NCI-H2107 (cell line): Measurements from ENCODE around the gene VEZT.
"Not testable (repeated sequence)": the region's sequence is repeated elsewhere in the genome, so short reads cannot be mapped to it uniquely, and the experiment has no call there.

ENCODE experiments used
- DNase-seq: peaks from one replicate; lab custom pipeline; 2025; lab: John Stamatoyannopoulos, UW

Gene VEZT

GRCh38 chr12:95217377-95218149 is at the start of gene VEZT, which contains the start of gene FGD6:
TSS of gene VEZT (plus strand) at chr12:95217807. CDS start at chr12:95217851, 44 bp downstream.
TSS of gene FGD6 (minus strand) at chr12:95217467. CDS start at chr12:95217240, 227 bp downstream.
- peak; percentile 97 for DNase-seq

DNA sequence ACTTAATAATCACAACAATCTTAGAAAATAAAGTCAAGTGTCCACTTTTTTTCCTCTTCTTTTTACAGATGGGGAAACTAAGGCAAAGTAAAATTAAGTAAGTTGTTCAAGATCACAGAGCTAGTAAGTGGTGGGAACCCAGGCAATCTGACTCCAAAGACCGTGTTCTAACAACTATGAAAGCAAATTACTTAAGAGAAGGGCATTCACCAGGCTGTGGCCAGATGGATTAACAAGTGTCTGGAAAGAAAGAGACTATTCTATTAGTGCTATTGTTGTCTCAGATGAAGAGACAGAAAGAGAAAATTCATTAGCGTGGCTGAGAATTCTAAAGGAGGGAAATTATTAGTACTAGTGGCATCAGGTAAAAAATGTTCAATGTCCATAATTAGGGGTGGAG is 48.9 kb upstream of the VEZT start:
- DNase-seq: no peak

GRCh38 chr12:95169368-95169767 is 48.2 kb upstream of the VEZT start:
- DNase-seq: no peak

GRCh38 chr12:95173392-95174251 is 44.0 kb upstream of the VEZT start:
- DNase-seq: no peak

GRCh38 chr12:95177201-95177768 is 40.3 kb upstream of the VEZT start:
- DNase-seq: no peak

- DNase-seq: no peak
These were observed 39.5 kb upstream of the VEZT start for GRCh38 chr12:95178136-95178535.

GRCh38 chr12:95179011-95179410 is 38.6 kb upstream of the VEZT start:
- no peak for DNase-seq

DNA sequence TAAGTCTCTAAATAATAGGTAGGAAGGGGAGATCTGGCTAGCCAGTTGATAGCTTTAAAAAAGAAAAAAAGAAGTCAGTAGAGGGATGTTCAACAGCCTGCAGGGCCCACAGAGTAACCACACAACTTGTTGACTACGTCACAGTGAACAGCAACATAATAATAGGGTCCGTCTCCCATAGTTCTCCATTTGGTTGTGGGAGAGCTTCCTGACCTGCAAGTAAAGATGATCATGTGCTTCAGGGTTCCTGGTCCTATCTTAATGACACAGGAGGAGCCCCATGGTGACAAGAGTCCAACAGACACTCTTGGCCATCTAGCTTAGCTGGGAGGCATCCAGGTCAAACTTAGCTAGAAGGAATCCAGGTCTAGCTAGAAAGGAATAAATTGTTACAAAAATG is 36.5 kb upstream of the VEZT start:
- no peak for DNase-seq

DNA sequence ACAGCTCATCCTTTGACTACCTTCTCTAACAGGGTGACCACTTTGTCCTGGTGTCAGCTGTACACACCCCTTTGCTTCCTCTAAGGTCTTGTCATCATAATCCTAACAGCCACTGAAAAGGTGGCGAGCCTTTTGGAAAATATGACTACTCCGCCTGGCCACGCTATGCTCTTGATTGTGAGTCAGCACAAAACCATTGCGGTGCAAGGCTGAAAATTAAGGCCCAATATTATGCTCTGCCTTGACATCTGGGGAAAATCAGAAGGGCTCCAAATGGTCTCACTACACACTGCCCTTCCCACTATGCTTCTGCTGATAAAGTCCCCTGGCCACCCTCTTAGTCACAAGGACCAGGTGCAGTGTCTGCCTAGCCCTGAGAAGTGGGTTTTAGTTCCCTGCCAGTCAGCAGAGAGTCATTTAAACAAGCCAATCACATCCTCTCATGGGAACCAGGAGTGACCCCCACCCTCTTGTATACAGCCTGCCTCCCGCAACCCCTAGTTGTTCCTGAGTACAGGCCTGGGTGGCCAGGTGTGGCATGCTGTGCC is 34.7 kb upstream of the VEZT start:
- DNase-seq: no peak

GRCh38 chr12:95184121-95184520 is 33.5 kb upstream of the VEZT start:
- DNase-seq: no peak

GRCh38 chr12:95185072-95185471 is 32.5 kb upstream of the VEZT start:
- no peak for DNase-seq

- no peak for DNase-seq
These were observed 31.8 kb upstream of the VEZT start for GRCh38 chr12:95185854-95186253.

DNA sequence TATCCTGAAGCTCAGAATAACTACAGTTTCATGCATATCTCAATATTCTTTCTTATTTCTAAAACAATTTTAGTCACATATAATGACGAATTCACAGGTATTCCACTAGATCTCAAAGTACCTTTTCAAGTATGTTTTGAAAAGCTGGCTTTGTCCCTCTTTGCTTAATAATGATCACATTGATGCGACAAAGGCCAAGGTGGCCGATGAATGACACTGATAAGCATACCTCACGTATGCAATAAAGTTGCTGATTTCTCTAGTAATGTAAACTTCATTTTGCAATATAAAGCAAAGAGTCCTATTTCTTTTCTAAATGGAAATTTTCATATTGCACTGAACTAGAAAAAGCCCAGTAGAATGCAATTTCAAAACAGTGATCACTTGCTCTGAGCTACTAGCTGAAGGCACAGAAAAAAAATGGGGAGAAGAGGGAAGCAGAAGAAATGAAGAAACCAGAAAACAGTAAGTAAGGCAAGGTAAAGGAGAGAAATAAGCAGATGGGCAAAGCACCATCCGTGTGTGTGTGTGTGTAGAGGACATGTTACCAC is 29.7 kb upstream of the VEZT start:
- DNase-seq: no peak

GRCh38 chr12:95191060-95191696 is 26.4 kb upstream of the VEZT start:
- DNase-seq: no peak

DNA sequence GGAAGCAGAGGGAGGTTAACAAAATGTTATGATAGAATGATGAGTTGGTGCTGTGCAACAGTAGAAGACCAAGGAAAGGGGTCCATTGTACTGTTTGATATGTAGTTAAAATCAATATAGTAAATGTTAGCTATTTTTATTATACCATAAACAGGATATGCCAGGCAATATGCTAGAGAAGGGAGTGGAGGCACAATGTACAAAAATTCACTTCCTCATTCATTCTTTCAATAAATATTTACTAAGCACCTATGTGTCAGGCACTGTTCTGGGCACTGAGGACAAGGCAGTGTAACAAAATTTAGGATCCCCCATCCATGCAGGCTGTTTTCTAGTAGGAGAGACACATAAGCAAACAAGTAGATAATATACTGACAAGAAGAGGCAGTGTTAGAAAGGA is 25.3 kb upstream of the VEZT start:
- DNase-seq: no peak

DNA sequence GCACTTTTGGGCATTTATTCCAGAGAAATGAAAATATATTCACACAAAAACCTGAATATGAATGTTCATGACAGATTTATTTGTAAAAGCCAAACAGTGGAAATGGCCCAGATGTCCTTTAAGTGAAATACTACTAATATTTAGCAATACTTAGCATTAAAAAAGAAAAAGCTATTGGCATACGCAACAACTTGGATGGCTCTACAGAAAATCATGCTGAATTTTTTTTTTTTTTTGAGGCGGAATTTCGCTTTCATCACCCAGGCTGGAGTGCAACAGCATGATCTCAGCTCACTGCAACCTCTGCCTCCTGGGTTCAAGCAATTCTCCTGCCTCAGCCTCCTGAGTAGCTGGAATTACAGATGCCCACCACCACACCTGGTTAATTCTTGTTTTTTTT is 24.5 kb upstream of the VEZT start:
- DNase-seq: no peak

GRCh38 chr12:95195122-95195521 is 22.5 kb upstream of the VEZT start:
- DNase-seq: no peak

DNA sequence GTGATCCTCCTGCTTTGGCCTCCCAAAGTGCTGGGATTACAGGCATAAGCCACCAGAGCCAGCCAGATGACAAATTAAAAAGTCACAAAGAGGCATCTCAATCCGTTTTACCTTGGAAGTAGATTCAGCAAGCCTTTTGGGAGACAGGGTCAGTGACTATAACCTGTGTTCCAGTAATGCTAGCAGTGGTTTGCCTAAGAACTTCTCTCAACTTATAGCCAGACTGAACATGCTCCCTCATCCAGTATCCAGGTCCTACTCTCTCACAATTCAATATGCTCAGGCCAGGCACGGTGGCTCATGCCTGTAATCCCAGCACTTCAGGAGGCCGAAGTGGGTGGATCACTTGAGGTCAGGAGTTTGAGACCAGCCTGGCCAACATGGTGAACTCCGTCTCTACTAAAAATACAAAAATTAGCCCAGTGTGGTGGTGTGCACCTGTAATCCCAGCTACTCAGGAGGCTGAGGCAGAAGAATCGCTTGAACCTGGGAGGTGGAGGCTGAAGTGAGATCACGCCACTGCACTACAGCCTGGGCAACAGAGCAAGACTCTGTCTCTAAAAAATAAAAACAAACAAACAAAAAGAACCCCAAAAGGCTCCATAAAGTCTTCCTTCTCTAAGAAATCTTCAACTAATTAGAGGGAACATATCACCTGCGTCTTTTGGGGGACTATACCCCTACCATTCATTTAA is 20.6 kb upstream of the VEZT start:
- not testable (repeated sequence) for DNase-seq

GRCh38 chr12:95197636-95198035 is 20.0 kb upstream of the VEZT start:
- DNase-seq: no peak

DNA sequence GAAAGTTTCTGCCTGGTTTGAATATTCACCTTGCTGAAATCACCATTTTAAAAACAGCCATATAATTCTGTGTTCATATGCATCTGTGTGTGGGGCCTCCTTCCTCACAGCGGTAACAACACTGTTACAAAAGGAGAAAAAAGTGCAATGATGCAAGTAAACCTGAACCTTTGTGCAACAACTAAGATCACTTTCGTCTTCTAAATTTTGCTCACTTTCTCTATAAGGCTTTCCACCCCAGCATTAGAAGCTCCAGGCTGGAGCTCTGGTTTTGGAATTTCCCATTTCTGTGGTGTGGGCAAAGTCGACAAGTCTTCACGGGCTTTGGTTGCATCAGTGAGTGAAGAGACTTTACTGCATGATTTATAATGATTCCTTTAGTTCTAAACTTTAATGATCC is 18.7 kb upstream of the VEZT start:
- DNase-seq: no peak
